HG02759 (cell line): ENCODE measurements around the gene MGAT5B.

Experiments
- ATAC-seq: cut with Tn5 transposase; IDR thresholded peaks from one replicate; pipeline ENCODE4 v1.9.1; 2021; ENCODE audit warnings: mild to moderate bottlenecking, moderate library complexity; ENCODE audit not compliant: unreplicated experiment

MGAT5B gene

GRCh38 chr17:76903631-76904030, 35.4 kb downstream of the MGAT5B start:
- ATAC-seq = no peak

- no peak for ATAC-seq
Measured at GRCh38 chr17:76904116-76904515, 35.9 kb downstream of the MGAT5B start.

- ATAC-seq = no peak
Measured at GRCh38 chr17:76905036-76905435, 36.8 kb downstream of the MGAT5B start.

GRCh38 chr17:76905836-76906235, 37.6 kb downstream of the MGAT5B start:
- ATAC-seq = no peak

- ATAC-seq = no peak
Measured at GRCh38 chr17:76906463-76906862, 38.3 kb downstream of the MGAT5B start.

GRCh38 chr17:76907352-76907751, 39.1 kb downstream of the MGAT5B start:
- no peak for ATAC-seq

GRCh38 chr17:76909971-76910760, 42.0 kb downstream of the MGAT5B start:
- no peak for ATAC-seq

GRCh38 chr17:76911299-76912017, 43.3 kb downstream of the MGAT5B start:
- no peak for ATAC-seq

GRCh38 chr17:76912421-76913164, 44.4 kb downstream of the MGAT5B start:
- no peak for ATAC-seq

- ATAC-seq = no peak
Measured at GRCh38 chr17:76914937-76915336, 46.7 kb downstream of the MGAT5B start.

- ATAC-seq = no peak
Measured at GRCh38 chr17:76915840-76916510, 47.8 kb downstream of the MGAT5B start.

- ATAC-seq = no peak
Measured at GRCh38 chr17:76917829-76918228, 49.6 kb downstream of the MGAT5B start.

- ATAC-seq = no peak
Measured at GRCh38 chr17:76918811-76919210, 50.6 kb downstream of the MGAT5B start.

- no peak for ATAC-seq
Measured at GRCh38 chr17:76920364-76921139, 52.3 kb downstream of the MGAT5B start.

GRCh38 chr17:76921340-76922036, 53.3 kb downstream of the MGAT5B start:
- no peak for ATAC-seq

- ATAC-seq = no peak
Measured at GRCh38 chr17:76922084-76922483, 53.9 kb downstream of the MGAT5B start.

- ATAC-seq = no peak
Measured at GRCh38 chr17:76922967-76923366, 54.8 kb downstream of the MGAT5B start.

- ATAC-seq = no peak
Measured at GRCh38 chr17:76923491-76923890, 55.3 kb downstream of the MGAT5B start.
